MM.1S (cell line): ENCODE results near the gene ART3.

Experiments
- CTCF ChIP-seq: fragments of 300-600 bp; sonication (generic); IDR thresholded peaks from 2 replicates; pipeline ENCODE4 v1.5.1; 2016; ENCODE audit warnings: antibody characterized with exemption, low read length, mixed read lengths
- EZH2 ChIP-seq: fragments of 300-600 bp; sonication (generic); optimal IDR thresholded peaks from 2 replicates; pipeline ENCODE3; 2017; ENCODE audit warnings: low read depth, mild to moderate bottlenecking, antibody characterized with exemption, low read length, mixed read lengths
- EZH2phosphoT487 ChIP-seq: fragments of 300-600 bp; sonication (generic); IDR thresholded peaks from 2 replicates; pipeline ENCODE4 v1.6.1; 2018; ENCODE audit warnings: antibody characterized with exemption, low read length

GRCh38 chr4:76106442-76106841 is 31.9 kb downstream of the ART3 start:
- no peak for TF ChIP-seq CTCF
- TF ChIP-seq EZH2 = no peak
- no peak for TF ChIP-seq EZH2phosphoT487
